WERI-Rb-1 (cell line): ENCODE data around the gene PDP2.

Experiments used
- DNase-seq: peaks from one replicate; pipeline ENCODE4 v3.0.0-alpha.2; 2020
- H3K27ac ChIP-seq: fragments of 250-450 bp; sonication (Bioruptor Pico); 2 replicates; pipeline ENCODE4 v1.5.1; 2020; ENCODE audit warnings: mild to moderate bottlenecking, moderate library complexity
- H3K27me3 ChIP-seq: fragments of 250-450 bp; sonication (Bioruptor Pico); 2 replicates; pipeline ENCODE4 v1.5.1; 2021; ENCODE audit warnings: mild to moderate bottlenecking, low read depth, moderate library complexity; ENCODE audit not compliant: insufficient read depth, severe bottlenecking
- H3K36me3 ChIP-seq: fragments of 250-450 bp; sonication (Bioruptor Pico); 2 replicates; pipeline ENCODE4 v1.5.1; 2020; ENCODE audit warnings: mild to moderate bottlenecking, moderate library complexity
- H3K4me3 ChIP-seq: 2 replicates; pipeline ENCODE4 v1.5.1; 2011; ENCODE audit warnings: low read depth, mild to moderate bottlenecking, control low read depth, low read length
- H3K9me3 ChIP-seq: fragments of 250-450 bp; sonication (Bioruptor Pico); 2 replicates; pipeline ENCODE4 v1.5.1; 2021; ENCODE audit warnings: mild to moderate bottlenecking, moderate library complexity; ENCODE audit not compliant: severe bottlenecking
- TF ChIP-seq, protein P1 (sequence below): IDR thresholded peaks from 2 replicates; pipeline ENCODE4 v1.5.1; 2011; ENCODE audit warnings: low read depth, mild to moderate bottlenecking, control low read depth, inconsistent platforms, low read length

The PDP2 gene

DNA sequence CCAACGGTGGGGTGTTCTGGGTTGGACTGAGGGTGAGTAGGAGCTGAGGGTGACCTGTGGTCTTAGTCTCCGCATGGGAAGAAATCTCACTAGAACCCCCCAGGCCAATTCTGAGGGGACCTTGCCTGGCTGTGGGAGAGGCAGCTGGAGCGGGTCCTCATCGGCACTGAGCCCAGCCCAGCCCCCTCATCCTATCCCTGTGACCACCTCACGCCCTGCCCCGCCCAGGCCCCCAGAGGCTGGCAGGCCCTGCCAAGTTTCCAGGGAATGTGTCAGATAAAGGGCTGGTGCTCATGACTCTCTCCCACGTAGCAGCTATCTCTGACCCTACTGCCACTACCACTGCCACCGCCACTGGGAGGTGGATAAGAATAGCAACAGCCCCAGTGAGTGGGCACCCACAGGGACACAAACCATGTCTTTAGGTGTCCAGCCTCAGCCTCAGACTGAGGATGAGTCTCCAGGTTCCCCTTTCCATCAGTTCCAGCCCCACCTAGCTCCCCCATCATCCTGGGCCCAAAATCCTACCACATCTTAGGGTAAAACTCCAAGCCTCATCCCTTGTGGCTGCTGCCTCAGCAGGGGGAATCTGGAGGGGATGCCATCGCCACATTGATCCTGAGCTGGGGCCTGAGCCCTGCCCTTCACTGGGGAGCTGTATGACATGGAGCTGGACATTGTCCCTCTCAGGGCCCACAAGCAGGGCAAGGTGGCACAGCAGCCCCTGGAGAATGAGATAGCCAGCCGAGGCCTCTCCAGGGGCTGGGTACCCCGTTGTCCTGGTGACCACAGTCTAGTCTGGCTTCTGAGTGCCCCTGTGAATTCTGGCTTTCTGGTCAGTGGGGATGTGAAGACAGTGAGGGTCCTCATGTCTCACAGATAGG is 23.5 kb downstream of the PDP2 start:
- peak overlapping the region; percentile 99 for H3K27ac ChIP-seq

DNA sequence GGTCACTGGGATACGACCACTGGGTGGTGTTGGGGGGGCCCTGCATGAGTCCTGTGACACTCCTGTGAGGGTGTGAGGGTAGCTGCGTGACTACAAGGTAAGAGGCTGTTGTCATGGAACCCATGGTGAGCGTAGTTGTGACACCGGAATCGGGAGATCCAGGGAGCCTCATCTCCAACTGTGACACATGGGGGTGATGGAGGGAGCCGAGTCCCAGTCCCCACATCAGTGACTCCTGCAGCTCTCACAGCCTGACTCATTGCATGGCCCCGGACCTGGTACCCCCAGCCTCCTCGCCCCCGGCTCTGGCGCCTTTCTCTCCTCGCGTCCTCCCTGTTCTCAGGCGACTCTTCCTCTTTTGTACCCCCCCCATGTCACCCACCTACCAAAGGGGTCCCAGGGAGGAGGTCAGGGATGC is 24.1 kb downstream of the PDP2 start:
- TF ChIP-seq, protein P1, sequence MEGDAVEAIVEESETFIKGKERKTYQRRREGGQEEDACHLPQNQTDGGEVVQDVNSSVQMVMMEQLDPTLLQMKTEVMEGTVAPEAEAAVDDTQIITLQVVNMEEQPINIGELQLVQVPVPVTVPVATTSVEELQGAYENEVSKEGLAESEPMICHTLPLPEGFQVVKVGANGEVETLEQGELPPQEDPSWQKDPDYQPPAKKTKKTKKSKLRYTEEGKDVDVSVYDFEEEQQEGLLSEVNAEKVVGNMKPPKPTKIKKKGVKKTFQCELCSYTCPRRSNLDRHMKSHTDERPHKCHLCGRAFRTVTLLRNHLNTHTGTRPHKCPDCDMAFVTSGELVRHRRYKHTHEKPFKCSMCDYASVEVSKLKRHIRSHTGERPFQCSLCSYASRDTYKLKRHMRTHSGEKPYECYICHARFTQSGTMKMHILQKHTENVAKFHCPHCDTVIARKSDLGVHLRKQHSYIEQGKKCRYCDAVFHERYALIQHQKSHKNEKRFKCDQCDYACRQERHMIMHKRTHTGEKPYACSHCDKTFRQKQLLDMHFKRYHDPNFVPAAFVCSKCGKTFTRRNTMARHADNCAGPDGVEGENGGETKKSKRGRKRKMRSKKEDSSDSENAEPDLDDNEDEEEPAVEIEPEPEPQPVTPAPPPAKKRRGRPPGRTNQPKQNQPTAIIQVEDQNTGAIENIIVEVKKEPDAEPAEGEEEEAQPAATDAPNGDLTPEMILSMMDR, result no peak
- Histone ChIP-seq H3K36me3 (no peaks in the 10 kb centered on the region), H3K9me3 (no peaks in the 10 kb centered on the region), H3K27ac (peak overlapping the region; percentile 99), H3K27me3 (no peaks in the 10 kb centered on the region), H3K4me3 (no peak overlapping the region)
- DNase-seq, result no peak

More for the DNA sequence above, 23.5 kb downstream of the PDP2 start:
- no peaks in the 10 kb centered on the region for H3K27me3 ChIP-seq
- H3K36me3 ChIP-seq, result no peaks in the 10 kb centered on the region
- TF ChIP-seq, protein P1, result no peak
- DNase-seq, result no peak
- H3K9me3 ChIP-seq, result no peaks in the 10 kb centered on the region
- H3K4me3 ChIP-seq, result no peak overlapping the region

DNA sequence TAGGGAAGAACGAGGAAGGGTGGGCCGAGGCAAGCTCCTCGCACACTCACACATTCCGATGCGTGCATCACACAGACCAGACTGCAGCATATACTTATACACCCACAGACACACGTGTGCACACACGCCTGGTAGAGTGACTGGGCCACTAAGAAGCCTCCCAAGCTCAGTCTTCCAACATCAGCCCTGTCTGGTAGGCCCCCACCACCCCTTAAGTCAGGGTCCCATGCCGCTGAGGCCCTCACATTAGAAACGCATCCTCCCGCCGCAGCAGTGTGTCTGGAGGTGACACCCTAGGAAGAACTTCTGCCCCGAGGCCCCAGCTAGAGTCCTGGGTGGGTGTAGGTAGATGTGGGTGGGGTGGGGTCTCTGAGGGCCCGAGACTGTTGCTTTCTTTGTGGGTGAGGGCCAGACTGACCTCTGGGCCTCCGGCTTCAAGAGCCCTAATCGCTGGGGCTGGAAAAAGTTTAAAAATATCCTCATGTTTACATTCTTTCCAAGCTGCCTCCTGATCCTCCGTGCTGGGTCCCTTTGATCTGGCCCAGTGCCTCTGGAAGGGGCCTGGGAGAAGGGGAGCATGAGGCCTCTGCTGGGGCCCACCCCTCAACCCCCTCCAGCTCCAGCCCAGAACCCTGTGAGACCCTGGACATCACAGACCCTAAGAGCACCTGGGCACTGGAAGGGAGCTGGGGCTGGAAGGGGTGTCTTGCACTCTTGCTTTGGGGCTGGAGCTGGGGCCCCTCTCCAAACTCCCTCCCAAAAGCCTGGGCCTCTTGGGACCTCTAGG is 24.7 kb downstream of the PDP2 start:
- TF ChIP-seq, protein P1, result no peak
- no peak for DNase-seq
- H3K36me3 ChIP-seq, result no peaks in the 10 kb centered on the region
- H3K27me3 ChIP-seq, result no peaks in the 10 kb centered on the region
- peak overlapping the region; percentile 63 for H3K27ac ChIP-seq
- H3K4me3 ChIP-seq, result no peak overlapping the region
- no peaks in the 10 kb centered on the region for H3K9me3 ChIP-seq

DNA sequence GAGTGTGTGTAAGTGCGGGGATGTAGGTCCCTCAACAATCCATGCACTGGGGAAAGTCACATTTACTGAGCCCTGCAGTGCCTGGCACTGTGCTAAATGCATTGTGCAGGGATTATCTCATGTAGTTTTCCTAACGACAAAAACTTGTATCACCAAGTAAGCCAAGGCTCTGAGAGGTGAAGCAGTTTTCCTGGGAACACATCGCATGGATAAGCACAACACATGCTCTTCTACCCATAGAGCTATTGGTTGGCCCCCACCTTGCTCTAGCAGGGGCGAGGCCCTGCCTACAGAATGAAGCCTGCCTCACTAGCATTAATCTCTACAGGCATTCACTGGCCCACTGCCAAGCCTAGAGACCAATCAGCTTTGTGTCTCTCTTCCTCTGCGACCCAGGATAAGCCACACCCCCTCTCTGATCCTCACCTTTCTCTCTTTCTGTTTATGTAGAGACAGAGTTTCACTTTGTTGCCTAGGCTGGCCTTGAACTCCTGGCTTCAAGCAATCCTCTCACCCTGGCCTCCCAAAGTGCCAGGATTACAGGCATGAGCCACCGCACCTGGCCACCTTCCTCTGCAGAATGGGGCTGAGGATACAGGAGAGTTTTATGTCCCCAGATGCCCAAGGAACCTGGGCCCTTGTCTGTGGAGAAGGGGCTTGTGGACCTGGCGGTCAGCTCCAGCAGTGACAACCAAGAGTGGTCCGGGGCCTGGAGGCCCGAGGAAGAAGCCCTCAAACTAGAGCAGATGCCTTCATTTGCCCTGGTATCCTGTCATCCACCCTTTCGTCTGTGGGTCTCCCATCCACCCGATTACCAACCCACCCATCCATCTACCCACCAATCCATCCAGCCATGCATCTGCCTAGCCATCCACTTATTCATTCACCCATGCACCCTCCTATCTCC is 25.6 kb downstream of the PDP2 start:
- peak overlapping the region; percentile 63 for H3K27ac ChIP-seq
- no peaks in the 10 kb centered on the region for H3K9me3 ChIP-seq
- TF ChIP-seq, protein P1, result no peak
- no peaks in the 10 kb centered on the region for H3K27me3 ChIP-seq
- H3K36me3 ChIP-seq, result no peaks in the 10 kb centered on the region
- no peak overlapping the region for H3K4me3 ChIP-seq
- peak; percentile 96 for DNase-seq
